Activated CD8-positive, alpha-beta memory T cell treated with anti-CD3 and anti-CD28 coated beads for 48 hours (primary cell): ENCODE results near the gene EHBP1.

Experiments
- DNase-seq, 3 experiments: peaks; one replicate each; pipeline ENCODE4 v3.0.0-alpha.2; 2020; ENCODE audit warnings: low read depth in 2 of 3, low spot score in 2 of 3

Gene EHBP1

GRCh38 chr2:62774555-62775366 is 69.2 kb downstream of the EHBP1 start:
- no peak for DNase-seq

- no peak for DNase-seq
Observed at GRCh38 chr2:62775367-62775668, 69.8 kb downstream of the EHBP1 start.

- no peak for DNase-seq
Observed at GRCh38 chr2:62783679-62784078, 78.2 kb downstream of the EHBP1 start.

GRCh38 chr2:62784341-62784740 is 78.8 kb downstream of the EHBP1 start:
- DNase-seq = no peak

- no peak for DNase-seq
Observed at GRCh38 chr2:62785216-62785615, 79.7 kb downstream of the EHBP1 start.

GRCh38 chr2:62785810-62786597 is 80.5 kb downstream of the EHBP1 start:
- DNase-seq = no peak

- DNase-seq = no peak
Observed at GRCh38 chr2:62787386-62787785, 81.9 kb downstream of the EHBP1 start.

- DNase-seq = no peak
Observed at GRCh38 chr2:62789518-62789917, 84.0 kb downstream of the EHBP1 start.

- no peak for DNase-seq
Observed at GRCh38 chr2:62789918-62790317, 84.4 kb downstream of the EHBP1 start.

GRCh38 chr2:62792408-62792807 is 86.9 kb downstream of the EHBP1 start:
- no peak for DNase-seq

- no peak for DNase-seq
Observed at GRCh38 chr2:62793213-62793612, 87.7 kb downstream of the EHBP1 start.

GRCh38 chr2:62794791-62795190 is 89.3 kb downstream of the EHBP1 start:
- DNase-seq = no peak

- no peak for DNase-seq
Observed at GRCh38 chr2:62795341-62795740, 89.8 kb downstream of the EHBP1 start.

- DNase-seq = no peak
Observed at GRCh38 chr2:62797107-62797506, 91.6 kb downstream of the EHBP1 start.

- no peak for DNase-seq
Observed at GRCh38 chr2:62800618-62801017, 95.1 kb downstream of the EHBP1 start.

GRCh38 chr2:62801110-62801509 is 95.6 kb downstream of the EHBP1 start:
- DNase-seq = no peak

GRCh38 chr2:62801814-62802523 is 96.5 kb downstream of the EHBP1 start:
- no peak for DNase-seq

GRCh38 chr2:62803961-62804360 is 98.4 kb downstream of the EHBP1 start:
- DNase-seq = no peak

- no peak for DNase-seq
Observed at GRCh38 chr2:62806231-62806630, 100.7 kb downstream of the EHBP1 start.

GRCh38 chr2:62808554-62808953 is 103.0 kb downstream of the EHBP1 start:
- DNase-seq = no peak

- DNase-seq = no peak
Observed at GRCh38 chr2:62811086-62811485, 105.6 kb downstream of the EHBP1 start.

GRCh38 chr2:62811972-62812371 is 106.5 kb downstream of the EHBP1 start:
- DNase-seq = no peak
